Pons (tissue), 1 donor: ENCODE data around the gene LHX2.

Experiments
- DNase-seq: peaks from one replicate; pipeline ENCODE4 v3.0.0-alpha.2; 2016; ENCODE audit warnings: low spot score

Gene LHX2

DNA sequence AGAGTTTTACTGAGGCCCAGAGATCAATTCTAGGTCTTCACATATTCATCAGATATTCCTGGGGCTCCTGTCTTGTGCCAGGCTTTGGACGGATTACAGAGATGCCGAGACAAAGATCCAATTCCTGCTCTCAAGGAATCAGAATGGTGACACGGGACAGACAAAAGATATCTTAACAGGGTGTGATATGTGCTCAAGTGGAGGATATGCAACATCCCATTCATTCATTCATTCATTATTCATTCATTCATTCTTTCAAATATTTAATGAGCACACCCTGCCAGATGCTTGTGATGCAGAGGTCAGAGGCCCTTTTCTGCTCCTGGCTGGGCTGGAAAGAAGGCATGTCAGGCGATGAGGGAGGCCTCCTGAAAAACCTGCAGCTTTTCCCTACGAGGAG is 21.8 kb downstream of the LHX2 start:
- DNase-seq = no peak

DNA sequence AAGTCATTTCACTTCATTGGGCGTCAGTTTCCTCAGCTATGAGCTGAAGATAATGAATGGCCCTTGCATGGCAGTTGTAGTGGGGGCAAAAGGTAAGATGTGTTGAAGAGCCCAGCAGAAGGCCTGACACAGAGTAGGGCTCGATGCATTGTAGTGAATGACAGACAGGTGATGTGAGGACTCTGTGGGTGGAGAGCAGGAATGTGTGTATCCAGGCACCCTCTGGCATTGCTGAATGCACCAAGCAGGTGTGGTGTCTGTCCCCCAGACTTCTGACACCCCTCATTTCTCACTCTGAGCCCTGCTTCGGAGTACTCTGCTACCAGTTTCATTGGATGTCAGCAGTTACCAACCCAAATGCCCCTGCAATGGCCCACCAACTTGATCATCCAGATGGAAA is 22.4 kb downstream of the LHX2 start:
- no peak for DNase-seq

DNA sequence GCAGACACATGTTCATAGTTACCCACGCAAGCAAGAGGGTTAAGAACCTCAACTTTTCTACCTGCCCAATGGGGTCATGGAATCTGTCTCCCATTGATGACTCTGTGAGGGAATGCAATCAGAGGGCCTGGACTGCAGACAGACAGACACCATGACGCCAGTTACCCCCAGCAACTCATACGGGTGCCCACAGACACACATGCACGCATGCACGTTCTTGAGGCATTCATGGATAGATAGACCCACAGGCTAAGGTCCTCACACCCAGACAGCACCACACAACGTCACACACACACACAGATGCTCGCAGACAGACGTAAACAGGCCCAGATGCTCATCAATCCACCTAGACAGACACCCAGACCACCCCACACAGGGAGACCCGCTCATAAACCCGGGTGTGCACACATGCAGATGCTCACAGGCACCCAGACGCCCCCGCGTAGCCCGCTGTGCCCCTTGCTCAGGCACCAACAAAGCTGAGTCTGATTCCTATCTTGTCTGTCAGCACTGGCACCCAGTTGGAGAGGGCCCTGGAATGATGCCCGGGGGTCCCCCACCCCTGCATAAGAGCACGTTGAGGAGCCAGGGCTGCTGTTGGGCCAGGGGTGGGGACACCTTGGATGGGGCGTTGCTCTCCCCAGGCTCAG is 23.6 kb downstream of the LHX2 start:
- DNase-seq = no peak

DNA sequence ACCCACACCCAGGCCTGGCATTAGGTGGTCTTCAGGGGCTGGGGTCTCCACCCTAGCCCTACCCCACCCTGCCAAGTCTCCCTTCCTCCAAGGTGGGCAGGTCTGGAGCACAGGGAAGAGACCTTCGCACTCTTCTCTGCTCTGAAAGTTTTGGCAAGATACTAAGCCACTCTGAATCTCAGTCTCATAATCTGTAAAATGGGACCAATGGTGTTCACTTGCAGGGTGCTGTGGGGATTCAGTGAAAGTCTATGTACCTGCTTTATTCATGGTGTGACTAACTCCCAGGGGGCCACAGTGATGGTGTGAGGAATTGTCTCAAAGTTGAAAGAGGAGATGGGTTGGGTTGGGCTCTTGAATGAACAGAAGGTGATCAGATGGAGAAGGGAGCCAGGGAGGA is 25.0 kb downstream of the LHX2 start:
- DNase-seq = no peak

DNA sequence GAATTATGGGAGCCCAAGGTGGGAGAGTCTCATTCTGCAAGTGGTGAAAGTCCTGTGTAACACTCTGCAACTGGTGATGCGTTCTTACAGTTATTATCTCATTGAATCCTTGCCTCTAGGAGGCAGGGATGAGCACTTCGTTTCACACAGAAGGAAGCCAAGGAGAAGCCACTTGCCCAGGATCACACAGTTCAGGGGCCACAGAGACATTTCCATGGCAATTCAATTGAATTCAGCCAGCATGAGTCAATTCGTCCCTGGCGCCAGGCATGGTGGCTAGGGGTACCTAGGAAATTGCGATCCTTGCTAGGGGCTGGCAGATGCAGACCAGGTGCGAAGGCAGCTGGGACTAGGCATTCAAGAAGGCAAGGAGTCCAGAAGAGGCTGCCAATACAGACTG is 26.2 kb downstream of the LHX2 start:
- DNase-seq = no peak

DNA sequence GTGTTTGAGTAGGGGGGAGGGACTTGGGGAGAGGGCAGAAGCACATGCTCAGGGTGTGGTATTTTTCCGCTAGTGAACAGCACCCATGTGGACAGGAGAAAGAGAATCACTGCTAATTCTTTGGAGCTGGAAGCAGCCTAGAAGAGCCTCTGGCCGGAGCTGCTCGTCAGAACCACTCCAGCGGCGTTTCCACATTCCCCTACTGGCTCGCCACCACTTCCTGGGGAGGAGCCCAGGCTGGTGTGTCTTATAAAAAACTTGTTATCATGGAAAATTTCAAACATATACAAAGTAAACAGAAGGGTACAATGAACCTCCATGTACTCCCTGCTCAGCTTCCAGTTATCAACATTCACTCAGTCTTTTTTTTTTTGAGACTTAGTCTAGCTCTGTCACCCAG is 26.7 kb downstream of the LHX2 start:
- no peak for DNase-seq

DNA sequence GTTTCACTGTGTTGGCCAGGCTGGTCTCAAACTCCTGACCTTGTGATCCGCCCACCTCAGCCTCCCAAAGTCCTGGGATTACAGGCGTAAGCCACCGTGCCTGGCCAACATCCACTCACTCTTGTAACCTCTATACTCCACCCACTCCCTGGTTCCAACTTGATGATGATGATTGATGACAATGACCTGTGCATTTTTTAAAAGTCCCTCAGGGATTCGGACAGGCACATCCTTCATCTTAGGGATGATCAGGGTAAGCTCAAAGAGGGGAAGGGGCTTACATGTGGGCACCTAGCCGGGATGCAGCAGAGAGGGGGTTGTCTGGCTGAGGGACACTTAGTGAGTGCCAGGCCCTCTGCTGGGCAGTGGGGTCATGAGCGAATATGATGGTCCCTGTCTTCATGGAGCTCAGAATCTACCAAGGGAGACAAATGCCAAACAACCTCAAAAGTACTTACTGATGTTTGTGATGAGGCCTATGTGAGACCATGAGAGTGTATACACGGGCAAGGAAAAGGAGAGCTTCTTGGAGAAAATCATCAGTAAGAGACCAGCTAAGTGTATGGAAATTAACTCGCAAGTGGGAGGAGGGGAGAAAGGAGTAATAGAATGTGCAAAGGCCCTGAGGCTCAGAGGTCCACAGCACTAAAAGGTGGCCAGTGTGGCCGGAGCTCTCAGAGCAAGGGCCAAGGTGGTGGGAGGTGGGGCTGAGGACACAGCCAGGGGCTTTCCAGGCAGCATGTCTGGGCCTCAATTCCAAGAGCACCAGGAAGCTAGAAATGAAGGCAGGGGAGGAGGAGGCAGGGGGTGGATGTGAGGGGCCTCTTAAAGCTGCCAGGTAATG is 27.4 kb downstream of the LHX2 start:
- no peak for DNase-seq

DNA sequence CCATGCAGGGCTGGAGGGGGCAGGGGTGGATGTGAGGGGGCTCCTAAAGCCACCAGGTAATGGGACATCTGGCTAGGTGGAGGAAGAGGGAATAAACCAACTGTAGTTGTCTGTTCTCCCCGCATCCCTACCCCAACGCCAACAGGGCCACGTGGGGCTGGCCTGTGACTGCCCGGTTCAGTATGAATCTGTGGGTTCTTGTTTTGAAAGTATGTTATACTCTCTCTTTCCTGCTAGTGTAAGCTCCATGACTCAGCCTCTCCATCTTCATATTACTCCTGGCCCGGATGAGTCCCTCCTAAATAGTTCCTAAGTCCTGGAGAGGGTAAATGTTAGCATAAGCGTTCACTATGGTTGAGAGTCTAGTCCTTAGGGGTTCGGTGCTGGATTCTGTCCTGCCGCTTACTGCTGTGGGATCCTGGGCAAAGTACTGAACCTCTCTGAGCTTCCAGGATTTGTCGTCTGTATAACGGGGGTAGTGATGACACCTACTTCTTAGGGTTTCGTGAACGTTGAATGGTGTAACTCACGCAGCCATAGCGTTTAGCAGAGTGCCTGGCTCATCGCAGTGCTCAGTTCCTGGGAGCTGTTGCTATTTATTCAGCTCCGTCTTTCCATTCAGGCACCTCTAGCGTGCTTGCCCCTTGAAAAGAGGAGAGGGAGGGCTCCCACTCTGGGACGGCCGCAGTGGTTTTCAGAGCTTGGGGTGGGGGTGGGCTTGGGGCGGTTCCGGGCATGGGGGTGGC is 28.8 kb downstream of the LHX2 start:
- no peak for DNase-seq

DNA sequence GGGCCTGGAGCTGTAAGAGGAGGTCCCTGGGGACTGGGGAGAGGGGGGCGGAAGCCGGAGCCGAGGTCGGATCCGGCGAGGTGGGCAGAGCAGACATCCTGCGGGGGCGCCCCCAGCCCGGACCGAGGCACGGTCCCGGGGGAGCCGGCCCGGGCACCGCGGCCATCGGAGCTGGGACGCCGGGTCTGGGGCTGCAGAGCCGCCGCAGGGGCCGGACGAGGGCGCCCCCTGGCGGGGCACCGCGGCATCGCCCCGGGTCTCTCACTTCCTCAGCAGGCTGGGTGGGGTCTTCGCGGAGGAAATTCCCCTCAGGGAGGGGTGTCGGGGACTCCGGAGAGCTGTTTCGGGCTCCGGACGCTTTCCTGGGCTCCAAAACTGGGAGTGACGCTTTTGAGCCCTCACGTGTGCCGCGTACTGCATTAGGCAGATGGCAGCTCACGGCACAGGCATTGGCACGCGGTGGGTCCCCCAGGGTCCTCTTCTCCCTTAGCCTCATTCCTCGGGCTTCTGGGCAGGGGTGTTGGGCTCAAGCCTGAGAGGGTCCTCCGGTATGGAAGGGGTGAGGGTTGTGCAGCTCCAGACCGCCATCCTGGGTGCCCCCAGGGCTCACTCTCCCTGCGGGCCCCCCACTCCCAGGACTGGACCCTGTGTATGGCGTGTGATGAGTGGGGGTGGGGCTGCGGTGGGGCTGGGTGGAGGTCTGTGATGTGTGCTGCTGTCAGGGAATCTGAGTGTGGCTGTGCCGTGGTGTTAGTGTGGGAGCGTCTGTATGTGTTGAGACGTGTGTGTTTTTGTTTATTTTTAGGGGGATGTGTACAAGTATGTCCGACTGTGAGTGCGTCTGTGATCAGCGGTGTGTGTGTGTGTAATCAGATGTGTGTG is 29.6 kb downstream of the LHX2 start:
- no peak for DNase-seq

DNA sequence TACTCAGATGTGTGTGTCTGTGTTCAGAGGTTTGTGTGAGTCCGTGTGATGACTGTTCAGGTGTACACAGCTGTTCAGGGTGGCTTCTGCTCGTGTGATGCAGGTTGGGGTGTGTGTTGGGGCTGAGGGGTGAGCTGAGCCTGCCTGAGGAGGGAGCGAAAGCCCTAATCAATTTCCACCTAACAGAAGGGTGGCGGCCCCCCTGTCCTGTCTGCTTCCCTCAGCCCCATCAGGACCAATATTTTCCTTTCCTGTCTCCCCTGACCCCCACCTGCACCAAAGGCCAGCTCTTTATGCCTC is 30.2 kb downstream of the LHX2 start:
- no peak for DNase-seq

DNA sequence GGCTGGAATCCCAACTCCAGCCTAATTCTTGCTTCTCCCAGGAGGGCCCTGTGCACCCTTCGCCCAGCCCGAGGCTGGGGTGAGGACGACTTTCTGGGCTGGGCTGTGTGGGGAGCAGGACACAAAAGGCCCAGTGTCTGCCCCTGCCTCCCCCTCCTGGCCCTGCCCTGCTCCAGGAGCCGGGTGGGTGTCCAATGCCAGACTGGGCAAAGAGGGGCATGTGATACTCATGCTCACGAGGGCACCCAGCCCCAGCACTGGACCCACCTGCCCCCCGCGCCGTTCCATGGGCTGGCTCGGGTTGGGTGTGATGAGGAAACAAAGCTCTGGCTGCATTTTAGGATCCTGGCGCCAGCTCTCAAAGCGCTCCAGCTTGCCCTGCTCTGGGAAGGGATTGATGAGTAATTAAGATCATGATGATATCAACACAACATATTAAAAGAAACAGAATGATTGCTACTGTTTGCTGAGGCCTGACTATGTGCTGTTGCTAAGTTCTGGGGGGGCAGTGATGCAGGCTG is 30.7 kb downstream of the LHX2 start:
- no peak for DNase-seq

DNA sequence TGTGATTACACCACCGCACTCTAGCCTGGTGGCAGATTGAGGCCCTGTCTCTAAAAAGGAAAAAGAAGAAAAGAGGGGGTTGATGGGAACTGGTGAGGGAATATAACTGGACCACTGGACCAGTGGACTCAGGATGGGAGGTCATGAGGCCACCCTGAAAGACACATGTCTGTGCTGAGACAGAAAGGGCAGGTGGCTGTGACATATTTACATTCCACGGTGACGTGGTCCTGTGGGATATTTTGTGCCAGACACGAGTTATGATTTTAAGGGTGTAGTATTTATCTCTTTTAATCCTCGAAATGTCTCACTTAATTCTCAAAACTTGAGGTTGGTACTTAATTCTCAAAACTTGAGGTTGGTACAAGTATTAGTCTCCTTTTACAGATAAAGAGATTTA is 32.9 kb downstream of the LHX2 start:
- DNase-seq = no peak

DNA sequence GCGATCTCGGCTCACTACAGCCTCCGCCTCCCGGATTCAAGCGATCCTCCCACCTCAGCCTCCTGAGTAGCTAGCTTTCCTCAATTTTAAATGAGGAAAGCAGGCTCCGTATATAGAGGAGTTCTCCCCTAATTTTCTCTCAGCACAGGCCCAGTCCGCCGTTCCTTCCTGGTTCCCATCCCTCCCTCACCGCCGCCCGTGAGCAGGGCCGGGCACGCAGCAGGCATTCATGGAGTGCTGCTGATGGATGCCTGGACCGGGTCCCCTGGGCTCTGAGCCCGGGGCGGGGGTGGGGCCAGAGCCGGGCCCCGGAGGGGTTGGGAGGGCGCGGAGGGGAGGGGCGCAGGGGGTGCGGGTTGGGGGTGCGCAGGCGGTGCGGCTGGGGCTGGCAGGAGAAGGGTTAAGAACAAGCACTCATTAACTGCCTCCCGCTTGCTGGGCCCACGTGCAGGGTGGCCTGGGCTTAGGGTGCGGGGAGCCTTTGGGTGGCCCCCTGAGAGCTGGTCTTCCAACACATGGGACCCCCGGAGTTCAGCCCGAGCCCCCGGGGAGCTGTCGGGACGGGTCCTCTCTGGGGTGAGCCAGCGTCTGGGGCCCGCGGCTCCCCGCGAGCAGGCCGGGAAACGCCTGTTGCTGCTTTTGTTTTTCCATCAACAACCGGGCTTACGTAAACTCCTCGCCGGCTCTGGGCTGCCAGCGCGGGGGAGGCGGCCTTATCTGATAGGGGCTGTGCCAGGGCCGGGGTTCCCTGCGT is 33.7 kb downstream of the LHX2 start:
- no peak for DNase-seq

DNA sequence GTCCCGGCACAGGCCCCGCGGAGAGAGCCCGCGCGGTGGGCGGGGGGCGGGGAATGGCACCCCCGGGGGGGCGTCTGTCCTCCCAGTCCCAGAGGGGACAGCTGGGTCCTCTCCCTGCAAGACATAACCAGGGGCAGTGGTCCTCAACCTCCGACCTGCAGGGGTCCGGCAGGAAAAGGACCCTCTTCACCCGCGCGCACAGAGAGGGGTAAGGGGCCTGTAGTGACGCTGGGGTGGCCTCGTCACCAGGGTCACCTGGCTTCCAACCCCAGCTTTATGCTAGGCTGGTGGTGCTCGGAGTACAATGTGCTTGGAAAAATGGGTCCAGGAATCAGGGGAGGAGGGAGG is 34.2 kb downstream of the LHX2 start:
- no peak for DNase-seq

DNA sequence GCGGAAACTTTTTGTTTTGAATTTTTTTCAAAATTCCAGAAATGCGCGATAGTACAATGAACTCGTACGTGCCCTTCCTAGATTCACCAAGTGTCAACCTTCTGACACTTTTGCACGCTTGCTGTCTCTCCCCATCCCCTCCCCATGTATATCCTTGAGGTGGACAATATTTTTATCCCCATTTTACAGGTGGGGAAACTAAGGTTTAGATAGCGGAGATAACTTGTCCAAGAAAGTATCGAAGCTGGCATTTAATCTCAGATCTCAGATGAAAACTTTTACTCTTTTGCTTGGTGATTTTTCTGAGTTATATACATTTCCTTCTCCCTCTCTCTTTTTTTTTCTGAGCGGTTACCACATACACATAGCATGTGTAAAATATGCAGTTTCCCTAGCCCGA is 34.6 kb downstream of the LHX2 start:
- no peak for DNase-seq

DNA sequence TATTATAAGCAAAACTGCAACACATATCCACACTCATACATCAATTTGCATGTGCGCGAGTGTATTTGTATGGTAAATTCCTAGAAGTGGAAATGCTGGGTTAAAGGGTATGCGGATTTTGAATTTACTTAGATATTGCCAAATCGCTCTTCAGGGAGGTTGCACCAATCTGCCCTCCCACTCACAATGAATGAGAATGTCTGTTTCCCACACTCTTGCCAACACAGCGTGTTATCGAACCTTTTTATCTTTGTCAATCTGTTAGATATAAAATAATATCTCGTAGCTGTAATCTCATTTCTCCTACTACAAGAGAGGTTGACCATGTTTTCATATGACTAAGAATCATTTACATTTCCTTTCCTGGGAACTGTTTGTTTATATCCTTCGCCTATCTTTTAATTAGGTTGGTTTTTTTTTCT is 35.7 kb downstream of the LHX2 start:
- no peak for DNase-seq

DNA sequence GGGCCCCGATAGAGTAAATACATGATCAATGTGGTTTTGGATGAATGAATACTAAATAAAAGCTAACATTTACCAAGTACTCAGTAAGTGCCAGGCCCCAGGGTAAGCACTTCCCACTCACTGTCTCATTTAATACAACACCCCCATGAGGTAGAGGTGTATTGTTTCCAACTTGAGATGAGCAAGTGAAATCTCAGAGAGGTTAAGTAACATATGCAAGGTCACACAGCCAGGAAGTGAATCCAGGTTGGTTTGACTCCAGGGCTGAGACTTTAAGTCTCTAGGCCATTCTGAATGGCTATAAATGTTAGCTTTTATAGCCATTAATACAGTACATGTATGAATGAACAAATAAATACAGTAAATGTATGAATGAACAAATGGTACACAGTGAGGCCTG is 39.4 kb downstream of the LHX2 start:
- DNase-seq = no peak

DNA sequence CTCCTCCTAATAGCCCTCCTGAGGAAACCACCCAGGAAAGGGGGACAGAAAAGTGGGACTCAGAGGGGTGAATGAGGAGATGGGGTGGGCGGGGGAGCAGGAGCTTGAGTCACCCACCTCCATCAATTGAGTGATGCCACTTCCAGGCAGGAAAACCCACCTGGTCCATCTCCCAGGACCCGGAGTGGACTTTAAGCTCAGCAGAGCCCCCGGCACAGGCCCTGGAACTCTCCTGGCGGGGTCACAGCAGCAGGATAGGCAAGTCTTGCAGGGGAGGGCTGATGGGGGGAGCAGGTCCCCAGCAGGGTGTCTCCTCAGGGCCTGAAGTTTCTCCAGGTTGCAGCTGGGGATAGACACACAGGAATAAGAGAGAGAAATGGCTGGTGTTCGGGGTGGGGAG is 40.8 kb downstream of the LHX2 start:
- DNase-seq = no peak

DNA sequence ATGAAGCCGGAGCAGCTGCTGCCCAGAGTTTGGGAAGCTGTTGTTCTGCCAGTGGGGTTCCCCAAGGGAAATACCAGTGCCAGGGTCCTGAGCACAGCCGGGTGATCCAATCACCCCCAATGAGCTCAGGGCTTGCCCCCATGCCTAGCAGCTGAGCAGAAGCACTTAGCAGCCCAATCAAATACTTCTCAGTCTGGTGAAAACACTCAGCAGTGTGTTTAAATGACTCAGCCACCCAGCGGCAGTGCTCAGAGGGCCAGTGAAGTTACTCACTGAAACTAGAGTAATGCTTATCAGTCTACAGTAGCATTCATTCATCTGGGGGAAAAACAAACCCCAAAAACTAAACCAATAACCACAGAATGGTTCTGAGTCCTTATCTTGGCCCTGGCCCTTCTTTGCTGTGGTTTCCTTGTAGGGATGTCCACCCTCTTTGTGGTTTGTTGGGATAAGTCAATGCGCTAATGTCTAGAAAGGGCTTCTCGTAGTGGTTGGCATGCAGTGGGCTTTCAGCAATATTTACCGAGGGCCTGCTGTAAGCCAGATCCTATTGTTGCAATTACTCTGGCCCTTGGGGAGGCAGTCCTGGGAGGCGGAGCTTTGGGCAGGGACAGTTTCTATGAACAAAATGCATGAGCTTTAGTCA is 43.1 kb downstream of the LHX2 start:
- no peak for DNase-seq

DNA sequence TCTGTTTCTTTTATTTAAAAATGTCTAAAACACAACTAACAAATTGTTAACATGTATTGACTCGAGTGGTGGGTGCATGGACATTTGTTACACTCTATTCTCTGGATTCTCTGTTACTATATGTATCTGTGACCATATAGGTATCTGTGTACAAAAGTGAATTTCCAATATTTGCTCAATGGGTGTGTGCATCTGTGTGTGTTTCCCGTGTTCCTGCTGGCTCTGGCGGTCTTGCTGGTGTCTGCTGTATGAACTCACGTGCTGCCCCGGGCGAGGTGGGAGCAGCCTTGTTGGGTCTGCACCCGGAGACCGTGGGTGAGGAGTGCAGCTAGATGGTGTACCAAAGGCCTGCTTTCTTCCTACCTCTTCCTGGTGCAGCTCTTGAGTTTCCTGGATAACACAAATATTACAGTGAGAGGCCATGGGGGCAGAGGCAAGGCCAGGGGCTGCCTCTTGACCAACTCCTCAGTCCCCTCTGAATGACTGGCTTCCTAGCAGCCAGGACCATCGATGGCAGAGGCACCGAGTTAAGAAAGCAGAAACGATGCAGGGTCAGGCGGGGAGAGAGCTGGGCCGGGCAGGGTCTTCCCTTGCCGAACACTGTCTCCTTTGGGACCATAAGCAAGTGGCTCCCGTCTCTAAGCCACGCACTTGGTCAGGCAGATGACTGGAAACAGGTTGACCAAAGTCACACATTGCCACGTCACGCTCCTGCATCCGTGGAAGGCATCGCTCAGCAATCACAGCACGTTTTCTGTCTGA is 49.5 kb downstream of the LHX2 start:
- no peak for DNase-seq
